HepG2 (cell line): ENCODE results near the gene GSAP. TPM values are rescaled to one million over a fixed set of nuclear protein-coding genes. Genes with fewer than 3 reads are reported as not detected.

Source experiments
- FOXP1 ChIP-seq, 2 experiments: fragments of 450-650 bp in 1 of 2; IDR thresholded peaks; 2 replicates each; pipeline ENCODE4 v1.6.1; 2017 to 2018; ENCODE audit warnings: antibody characterized with exemption in 1 of 2
- IKZF4 ChIP-seq: sonication (generic); formaldehyde crosslinking; IDR thresholded peaks from 2 replicates; pipeline ENCODE4 v1.5.1; 2020; ENCODE audit warnings: borderline replicate concordance, mild to moderate bottlenecking, low read depth, missing genetic modification reagents; ENCODE audit errors: not compliant biosample characterization
- MED13 ChIP-seq: sonication (generic); formaldehyde crosslinking; IDR thresholded peaks from 2 replicates; pipeline ENCODE4 v1.5.0; 2020; ENCODE audit warnings: missing genetic modification reagents
- ZEB1 ChIP-seq: IDR thresholded peaks from 2 replicates; pipeline ENCODE4 v1.6.1; 2012; ENCODE audit warnings: mild to moderate bottlenecking, low read depth, inconsistent platforms; ENCODE audit not compliant: insufficient replicate concordance
- ZMYM4 ChIP-seq: sonication (generic); formaldehyde crosslinking; IDR thresholded peaks from 2 replicates; pipeline ENCODE4 v1.8.1; 2023; ENCODE audit warnings: mild to moderate bottlenecking, missing genetic modification reagents
- ZNF337 ChIP-seq: sonication (generic); formaldehyde crosslinking; IDR thresholded peaks from 2 replicates; pipeline ENCODE4 v1.5.1; 2020; ENCODE audit warnings: missing genetic modification reagents, low read depth, mild to moderate bottlenecking, borderline replicate concordance
- ZNF510 ChIP-seq: sonication (generic); formaldehyde crosslinking; IDR thresholded peaks from 2 replicates; pipeline ENCODE4 v1.4.0; 2020; ENCODE audit warnings: low read depth, mild to moderate bottlenecking, missing genetic modification reagents
- ZNF629 ChIP-seq: sonication (generic); formaldehyde crosslinking; conservative IDR thresholded peaks from 2 replicates; pipeline ENCODE4 v1.5.0; 2020; ENCODE audit warnings: missing genetic modification reagents
- ZNF749 ChIP-seq: sonication (generic); formaldehyde crosslinking; IDR thresholded peaks from 2 replicates; pipeline ENCODE4 v1.8.0; 2022; ENCODE audit warnings: mild to moderate bottlenecking, missing genetic modification reagents, moderate library complexity, borderline replicate concordance
- ZNF768 ChIP-seq: sonication (generic); formaldehyde crosslinking; IDR thresholded peaks from 2 replicates; pipeline ENCODE4 v1.4.0; 2020; ENCODE audit warnings: missing genetic modification reagents
- ZSCAN30 ChIP-seq: sonication (generic); formaldehyde crosslinking; IDR thresholded peaks from 2 replicates; pipeline ENCODE4 v1.5.0; 2020; ENCODE audit warnings: mild to moderate bottlenecking, missing genetic modification reagents
- polyA plus RNA-seq, 8 experiments: library from polyadenylated mRNA; depleted of rRNA in 3 of 8; stranded (reverse) in 7 of 8; unstranded in 1 of 8; fragments of >200 nt; fragmentation: Illumina TruSeq in 4 of 8; extraction: Trizol in 4 of 8; gene quantifications; 2 replicates each; pipeline versions ENCODE4 v1.2.1 to v1.2.3, GENCODE V29; 2011 to 2016; ENCODE audit warnings: low read depth in 4 of 8, missing spikeins in 1 of 8, mixed read lengths in 1 of 8; ENCODE audit not compliant: insufficient read depth in 1 of 8
- total RNA-seq, 5 experiments: library from RNA; depleted of rRNA; stranded (reverse); fragments of >200 nt; fragmentation: Illumina TruSeq; extraction: Trizol; gene quantifications; 2 replicates each; pipeline ENCODE4 v1.2.3, GENCODE V29; 2016; ENCODE audit warnings: low read depth in 1 of 5
- TF ChIP-seq, protein P1 (sequence below), 2 experiments: sonication (generic) in 1 of 2; formaldehyde crosslinking in 1 of 2; IDR thresholded peaks; 2 replicates each; pipeline versions ENCODE4 v1.6.1 to v1.9.0; 2014 to 2022; ENCODE audit warnings: antibody characterized with exemption in 1 of 2, borderline replicate concordance in 1 of 2, inconsistent platforms in 1 of 2, low read depth in 1 of 2, missing genetic modification reagents in 1 of 2
- TF ChIP-seq, protein P2 (sequence below): sonication (generic); formaldehyde crosslinking; IDR thresholded peaks from 2 replicates; pipeline ENCODE4 v1.4.0; 2020; ENCODE audit warnings: mild to moderate bottlenecking, missing genetic modification reagents

GSAP gene
- total and polyA plus RNA-seq, 2 of the 13 experiments (the other 11 are each of a cell fraction or from before 2014, with no cell fraction given): 34.6 to 40.6 TPM

DNA sequence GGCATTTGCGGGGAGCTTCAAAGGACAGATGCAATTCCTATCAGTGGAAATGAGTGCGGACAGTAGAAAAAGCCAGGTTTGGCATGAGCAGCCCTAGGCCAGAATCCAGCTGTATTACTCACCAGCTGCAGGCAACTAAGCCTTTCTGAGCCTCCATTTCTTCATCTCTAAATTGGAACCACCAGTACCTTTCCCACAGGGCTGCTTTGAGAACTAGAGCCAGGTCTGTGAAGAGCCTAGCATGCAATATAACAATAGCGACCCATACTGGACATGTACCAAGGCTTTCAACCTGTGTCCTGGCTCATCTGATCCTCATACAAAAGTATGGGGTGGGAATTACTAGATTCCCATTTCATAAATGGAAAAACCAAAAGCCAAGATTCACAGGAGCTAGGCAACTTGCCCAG, 101.0 kb downstream of the GSAP start (continued):
- TF ChIP-seq, protein P1, sequence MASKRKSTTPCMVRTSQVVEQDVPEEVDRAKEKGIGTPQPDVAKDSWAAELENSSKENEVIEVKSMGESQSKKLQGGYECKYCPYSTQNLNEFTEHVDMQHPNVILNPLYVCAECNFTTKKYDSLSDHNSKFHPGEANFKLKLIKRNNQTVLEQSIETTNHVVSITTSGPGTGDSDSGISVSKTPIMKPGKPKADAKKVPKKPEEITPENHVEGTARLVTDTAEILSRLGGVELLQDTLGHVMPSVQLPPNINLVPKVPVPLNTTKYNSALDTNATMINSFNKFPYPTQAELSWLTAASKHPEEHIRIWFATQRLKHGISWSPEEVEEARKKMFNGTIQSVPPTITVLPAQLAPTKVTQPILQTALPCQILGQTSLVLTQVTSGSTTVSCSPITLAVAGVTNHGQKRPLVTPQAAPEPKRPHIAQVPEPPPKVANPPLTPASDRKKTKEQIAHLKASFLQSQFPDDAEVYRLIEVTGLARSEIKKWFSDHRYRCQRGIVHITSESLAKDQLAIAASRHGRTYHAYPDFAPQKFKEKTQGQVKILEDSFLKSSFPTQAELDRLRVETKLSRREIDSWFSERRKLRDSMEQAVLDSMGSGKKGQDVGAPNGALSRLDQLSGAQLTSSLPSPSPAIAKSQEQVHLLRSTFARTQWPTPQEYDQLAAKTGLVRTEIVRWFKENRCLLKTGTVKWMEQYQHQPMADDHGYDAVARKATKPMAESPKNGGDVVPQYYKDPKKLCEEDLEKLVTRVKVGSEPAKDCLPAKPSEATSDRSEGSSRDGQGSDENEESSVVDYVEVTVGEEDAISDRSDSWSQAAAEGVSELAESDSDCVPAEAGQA (IDR thresholded peaks at IDR 0.05; ENCODE audit: low read depth): no peak
- TF ChIP-seq, protein P1 (CRISPR knock-in tag; IDR thresholded peaks at IDR 0.05; ENCODE audit: borderline replicate concordance): no peak
- no peak for TF ChIP-seq IKZF4 (CRISPR knock-in tag)
- TF ChIP-seq ZMYM4 (CRISPR knock-in tag): no peak
- TF ChIP-seq ZNF510 (CRISPR knock-in tag): no peak
- no peak for TF ChIP-seq ZNF749 (CRISPR knock-in tag)
- no peak for TF ChIP-seq FOXP1 (IDR thresholded peaks at IDR 0.05)
- TF ChIP-seq FOXP1 (CRISPR knock-in tag; IDR thresholded peaks at IDR 0.05): no peak
- no peak for TF ChIP-seq ZNF629 (CRISPR knock-in tag)
- no peak for TF ChIP-seq ZEB1
- no peak for TF ChIP-seq ZSCAN30 (CRISPR knock-in tag)
- TF ChIP-seq, protein P2, sequence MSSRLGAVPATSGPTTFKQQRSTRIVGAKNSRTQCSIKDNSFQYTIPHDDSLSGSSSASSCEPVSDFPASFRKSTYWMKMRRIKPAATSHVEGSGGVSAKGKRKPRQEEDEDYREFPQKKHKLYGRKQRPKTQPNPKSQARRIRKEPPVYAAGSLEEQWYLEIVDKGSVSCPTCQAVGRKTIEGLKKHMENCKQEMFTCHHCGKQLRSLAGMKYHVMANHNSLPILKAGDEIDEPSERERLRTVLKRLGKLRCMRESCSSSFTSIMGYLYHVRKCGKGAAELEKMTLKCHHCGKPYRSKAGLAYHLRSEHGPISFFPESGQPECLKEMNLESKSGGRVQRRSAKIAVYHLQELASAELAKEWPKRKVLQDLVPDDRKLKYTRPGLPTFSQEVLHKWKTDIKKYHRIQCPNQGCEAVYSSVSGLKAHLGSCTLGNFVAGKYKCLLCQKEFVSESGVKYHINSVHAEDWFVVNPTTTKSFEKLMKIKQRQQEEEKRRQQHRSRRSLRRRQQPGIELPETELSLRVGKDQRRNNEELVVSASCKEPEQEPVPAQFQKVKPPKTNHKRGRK (CRISPR knock-in tag): no peak
- no peak for TF ChIP-seq ZNF768
- TF ChIP-seq MED13 (CRISPR knock-in tag): no peak
- TF ChIP-seq ZNF337 (CRISPR knock-in tag): no peak
